GM12864 (cell line): ENCODE data around the gene BAZ2B.

Experiments
- DNase-seq: peaks from one replicate; pipeline ENCODE4 v3.0.0-alpha.2; 2011; ENCODE audit warnings: low read depth
- H3K4me3 ChIP-seq: 2 replicates; pipeline ENCODE4 v1.5.1; 2011; ENCODE audit warnings: mild to moderate bottlenecking, low read depth, low read length, control low read depth
- TF ChIP-seq, protein P1 (sequence below): IDR thresholded peaks from 2 replicates; pipeline ENCODE4 v1.5.1; 2011; ENCODE audit warnings: low read depth, mild to moderate bottlenecking, moderate library complexity, low read length, control low read depth, inconsistent platforms; ENCODE audit errors: missing control alignments

BAZ2B gene

DNA sequence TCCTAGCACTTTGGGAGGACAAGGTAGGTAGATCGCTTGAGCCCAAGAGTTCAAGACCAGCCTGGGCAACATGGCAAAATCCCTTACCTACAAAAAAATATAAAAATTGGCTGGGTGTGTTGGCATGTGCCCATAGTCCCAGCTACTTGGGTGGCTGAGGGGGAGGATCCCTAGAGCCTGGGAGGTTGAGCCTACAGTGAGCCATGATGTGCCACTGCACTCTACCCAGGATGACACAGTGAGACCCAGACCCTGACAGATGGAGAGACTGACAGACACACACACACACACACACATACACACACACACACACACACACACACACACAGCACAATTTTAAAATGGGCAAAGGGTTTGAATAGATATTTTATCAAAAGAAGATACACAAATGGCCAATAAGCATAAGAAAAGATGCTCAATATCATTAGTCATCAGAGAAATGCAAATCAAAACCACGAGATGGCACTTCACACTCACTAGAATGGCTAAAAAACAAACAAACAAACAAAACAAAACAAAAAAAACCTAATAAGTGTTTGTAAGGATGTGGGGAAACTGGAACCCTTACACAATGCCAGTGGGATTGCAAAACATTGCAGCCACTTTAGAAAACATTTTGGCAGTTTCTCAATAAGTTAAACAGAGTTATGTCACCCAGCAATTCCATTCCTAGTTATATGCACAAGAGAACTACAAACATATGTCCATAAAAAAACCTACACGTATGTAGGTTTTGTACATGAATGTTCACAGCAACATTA lies 42.3 kb downstream of the BAZ2B start:
- TF ChIP-seq, protein P1, sequence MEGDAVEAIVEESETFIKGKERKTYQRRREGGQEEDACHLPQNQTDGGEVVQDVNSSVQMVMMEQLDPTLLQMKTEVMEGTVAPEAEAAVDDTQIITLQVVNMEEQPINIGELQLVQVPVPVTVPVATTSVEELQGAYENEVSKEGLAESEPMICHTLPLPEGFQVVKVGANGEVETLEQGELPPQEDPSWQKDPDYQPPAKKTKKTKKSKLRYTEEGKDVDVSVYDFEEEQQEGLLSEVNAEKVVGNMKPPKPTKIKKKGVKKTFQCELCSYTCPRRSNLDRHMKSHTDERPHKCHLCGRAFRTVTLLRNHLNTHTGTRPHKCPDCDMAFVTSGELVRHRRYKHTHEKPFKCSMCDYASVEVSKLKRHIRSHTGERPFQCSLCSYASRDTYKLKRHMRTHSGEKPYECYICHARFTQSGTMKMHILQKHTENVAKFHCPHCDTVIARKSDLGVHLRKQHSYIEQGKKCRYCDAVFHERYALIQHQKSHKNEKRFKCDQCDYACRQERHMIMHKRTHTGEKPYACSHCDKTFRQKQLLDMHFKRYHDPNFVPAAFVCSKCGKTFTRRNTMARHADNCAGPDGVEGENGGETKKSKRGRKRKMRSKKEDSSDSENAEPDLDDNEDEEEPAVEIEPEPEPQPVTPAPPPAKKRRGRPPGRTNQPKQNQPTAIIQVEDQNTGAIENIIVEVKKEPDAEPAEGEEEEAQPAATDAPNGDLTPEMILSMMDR: no peak
- DNase-seq: no peak

DNA sequence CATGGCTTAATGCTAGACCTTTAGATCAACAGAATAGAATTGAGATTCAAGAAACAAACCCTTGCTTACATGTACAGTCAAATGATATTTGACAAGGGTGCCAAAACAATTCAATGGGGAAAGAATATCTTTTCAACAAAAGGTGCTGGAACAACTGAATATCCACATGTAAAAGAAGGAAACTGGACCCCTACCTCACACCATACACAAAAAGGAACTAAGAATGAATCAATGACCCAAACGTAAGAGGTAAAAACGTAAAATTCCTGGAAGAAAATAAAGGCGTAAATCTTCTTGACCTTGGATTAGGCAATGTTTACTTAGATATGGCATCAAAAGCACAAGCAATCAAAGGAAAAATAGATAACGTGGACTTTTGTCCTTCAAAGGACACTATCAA lies 43.1 kb downstream of the BAZ2B start:
- TF ChIP-seq, protein P1: no peak
- DNase-seq: no peak
- no peak overlapping the region for H3K4me3 ChIP-seq

More for the DNA sequence above, 42.3 kb downstream of the BAZ2B start:
- H3K4me3 ChIP-seq: no peak overlapping the region

DNA sequence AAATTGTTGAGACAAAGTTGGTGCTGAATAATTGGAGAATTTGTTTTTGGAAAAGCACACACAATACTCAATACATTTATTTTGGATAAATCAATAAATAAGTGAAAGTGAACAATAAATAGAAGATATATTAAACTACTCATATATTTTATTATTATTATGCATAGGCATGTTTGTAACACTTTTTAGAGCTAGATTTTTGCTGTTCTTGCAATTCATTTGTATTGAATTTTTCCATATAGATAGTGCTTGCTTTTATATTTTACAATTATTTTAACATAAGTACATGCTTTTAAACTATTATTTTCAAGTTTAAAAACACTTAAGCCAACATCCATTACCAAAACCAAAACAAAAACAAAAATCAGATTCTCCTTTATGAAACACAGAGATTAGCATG lies 43.9 kb downstream of the BAZ2B start:
- no peak for DNase-seq
- TF ChIP-seq, protein P1: no peak
- H3K4me3 ChIP-seq: no peak overlapping the region

DNA sequence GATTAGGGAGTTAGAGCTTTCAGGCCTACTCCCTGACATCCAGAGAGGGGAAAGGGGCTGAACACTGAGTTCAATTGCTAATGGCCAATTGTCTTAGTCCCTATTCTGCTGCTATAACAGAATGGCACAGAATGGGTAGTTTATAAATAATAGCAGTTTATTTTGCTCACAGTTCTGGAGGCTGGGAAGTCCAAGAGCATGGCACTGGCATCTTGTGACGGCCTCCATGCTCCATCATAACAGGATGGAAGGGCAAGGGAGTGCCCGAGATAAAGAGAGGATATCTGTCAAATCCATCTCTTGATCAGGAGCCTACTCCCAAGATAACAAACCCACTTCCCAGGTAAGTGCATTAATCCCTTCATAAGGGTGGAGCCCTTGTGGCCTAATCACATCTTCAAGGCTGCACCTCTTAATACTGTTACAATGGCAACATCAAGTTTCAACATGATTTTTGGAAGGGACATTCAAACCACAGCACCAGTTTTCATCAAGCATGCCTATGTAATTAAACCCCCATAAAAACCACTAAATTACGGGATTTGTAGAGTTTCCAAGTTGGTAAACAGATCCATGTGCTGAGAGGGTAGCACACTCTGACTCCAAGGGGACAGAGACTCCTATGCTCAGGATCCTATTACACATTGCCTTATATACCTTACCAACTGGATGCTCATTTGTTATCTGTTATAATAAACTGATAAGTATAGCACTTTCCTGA lies 44.6 kb downstream of the BAZ2B start:
- TF ChIP-seq, protein P1: no peak
- no peak overlapping the region for H3K4me3 ChIP-seq
- no peak for DNase-seq

DNA sequence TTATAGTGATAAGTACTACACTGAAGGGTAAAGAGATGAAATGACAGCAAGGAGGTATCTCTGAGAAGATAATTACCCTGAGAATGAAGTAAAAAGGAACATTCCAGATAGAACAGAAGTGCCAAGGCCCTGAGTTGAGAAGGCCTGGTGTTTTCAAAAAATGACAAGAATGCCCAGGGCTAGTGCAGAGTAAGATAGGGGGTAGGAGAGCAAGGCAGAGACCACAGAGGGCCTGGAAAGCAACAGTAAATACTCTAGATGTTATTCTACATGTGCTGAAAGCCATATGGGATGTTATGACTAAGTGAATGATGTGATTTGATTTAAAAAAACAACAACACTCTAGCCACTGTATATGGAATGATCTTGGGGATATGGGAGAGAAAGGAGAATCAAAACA lies 52.3 kb downstream of the BAZ2B start:
- TF ChIP-seq, protein P1: no peak
- DNase-seq: no peak
- no peak overlapping the region for H3K4me3 ChIP-seq

DNA sequence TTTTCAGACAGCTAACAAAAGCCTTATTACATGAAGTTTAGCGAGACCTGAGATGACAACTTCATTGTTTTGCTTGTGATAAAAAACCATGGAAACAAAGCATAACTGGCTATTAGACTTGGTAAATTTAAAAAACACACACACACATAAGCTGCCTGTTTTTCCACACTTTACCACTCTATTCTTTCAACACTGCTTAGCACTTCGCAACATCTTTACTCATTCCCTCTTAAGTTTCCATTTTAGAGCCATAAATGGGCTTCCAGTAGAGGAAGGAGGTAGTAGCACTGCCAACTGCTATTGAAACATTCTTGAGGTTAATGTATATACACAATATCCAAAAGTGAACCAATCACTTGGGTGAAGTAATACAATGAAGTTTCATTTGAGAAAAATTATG lies 54.1 kb downstream of the BAZ2B start:
- DNase-seq: no peak
- TF ChIP-seq, protein P1: no peak
- no peak overlapping the region for H3K4me3 ChIP-seq

DNA sequence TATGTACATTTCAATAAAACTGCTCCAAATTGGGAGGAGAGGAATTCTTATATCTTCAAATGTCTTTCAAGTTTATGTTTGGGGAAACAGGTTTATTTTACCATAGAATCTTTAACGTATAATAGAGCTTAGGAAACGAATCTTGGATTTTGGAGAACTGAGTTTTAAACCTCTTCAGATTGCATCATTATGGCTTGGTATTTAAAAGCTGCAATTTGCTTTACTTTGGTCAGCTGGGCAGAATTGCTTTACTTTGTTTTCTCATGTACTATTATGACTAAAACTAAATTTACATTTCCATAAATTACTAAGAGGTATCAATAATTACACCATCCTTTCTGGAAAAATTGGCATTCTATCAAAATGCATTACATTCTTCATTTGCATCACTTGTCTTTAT lies 54.6 kb downstream of the BAZ2B start:
- H3K4me3 ChIP-seq: no peak overlapping the region
- TF ChIP-seq, protein P1: no peak
- no peak for DNase-seq
